ENCODE results near the gene NRIP2.
"Not testable (repeated sequence)": the region's sequence is repeated elsewhere in the genome, so short reads cannot be mapped to it uniquely, and the experiment has no call there.

NRIP2 gene

GRCh38 chr12:2834581-2835491 lies at the start of gene NRIP2:
Gene NRIP2 (minus strand): TSS chr12:2835035. CDS start chr12:2834983, 52 bp downstream.
- DNase-seq = no peak

GRCh38 chr12:2879853-2880252 lies 45.0 kb upstream of the NRIP2 start:
- DNase-seq = peak; percentile 76

- peak; percentile 49 for DNase-seq
Observed at GRCh38 chr12:2877953-2878732, 43.3 kb upstream of the NRIP2 start.

- DNase-seq = peak; percentile 95
Observed at GRCh38 chr12:2877047-2877952, 42.5 kb upstream of the NRIP2 start, which contains the start of the genes FOXM1 and RHNO1. Gene FOXM1 (minus strand): TSS chr12:2877174. CDS start chr12:2874478, 2,696 bp downstream. Gene RHNO1 (plus strand): TSS chr12:2877223. CDS start chr12:2885367, 8,144 bp downstream.

- peak; percentile 63 for DNase-seq
Observed at GRCh38 chr12:2876431-2877046, 41.7 kb upstream of the NRIP2 start.

GRCh38 chr12:2868986-2869632 lies 34.3 kb upstream of the NRIP2 start:
- DNase-seq = not testable (repeated sequence)

- DNase-seq = no peak
Observed at GRCh38 chr12:2864198-2864597, 29.4 kb upstream of the NRIP2 start.

GRCh38 chr12:2863402-2863801 lies 28.6 kb upstream of the NRIP2 start:
- not testable (repeated sequence) for DNase-seq

GRCh38 chr12:2862876-2863275 lies 28.0 kb upstream of the NRIP2 start:
- no peak for DNase-seq

GRCh38 chr12:2860170-2860569 lies 25.3 kb upstream of the NRIP2 start:
- DNase-seq = no peak

- DNase-seq = no peak
Observed at GRCh38 chr12:2858944-2859421, 24.1 kb upstream of the NRIP2 start.

GRCh38 chr12:2858334-2858733 lies 23.5 kb upstream of the NRIP2 start:
- DNase-seq = no peak

GRCh38 chr12:2857576-2857975 lies 22.7 kb upstream of the NRIP2 start:
- no peak for DNase-seq

GRCh38 chr12:2857021-2857431 lies 22.2 kb upstream of the NRIP2 start, which contains the start of gene TEX52:
Gene TEX52 (minus strand): TSS chr12:2857039. CDS start chr12:2857026, 13 bp downstream.
- no peak for DNase-seq

- no peak for DNase-seq
Observed at GRCh38 chr12:2856051-2856450, 21.2 kb upstream of the NRIP2 start.

GRCh38 chr12:2855546-2855945 lies 20.7 kb upstream of the NRIP2 start:
- DNase-seq = no peak

GRCh38 chr12:2854669-2855453 lies 20.0 kb upstream of the NRIP2 start:
- no peak for DNase-seq

GRCh38 chr12:2853626-2854025 lies 18.8 kb upstream of the NRIP2 start:
- peak; percentile 85 for DNase-seq

- DNase-seq = no peak
Observed at GRCh38 chr12:2851931-2852330, 17.1 kb upstream of the NRIP2 start.

GRCh38 chr12:2845280-2845679 lies 10.4 kb upstream of the NRIP2 start:
- no peak for DNase-seq

Measured in hematopoietic multipotent progenitor cell treated with erythropoietin and hydrocortisone succinate and interleukin-3 and kit ligand, for 6 days (in vitro differentiated cells).